B cell (primary cell): ENCODE results near the gene CFLAR.

Experiments
- EZH2 ChIP-seq: IDR thresholded peaks from 2 replicates; pipeline ENCODE4 v1.6.1; 2012; ENCODE audit warnings: borderline replicate concordance, low read depth, mild to moderate bottlenecking, moderate library complexity, low read length; ENCODE audit not compliant: insufficient read depth, poor library complexity, severe bottlenecking
- TF ChIP-seq, protein P1 (sequence below): fragments of 200-600 bp; IDR thresholded peaks from one replicate; pipeline ENCODE4 v1.8.0; 2022; ENCODE audit warnings: antibody characterized with exemption, mild to moderate bottlenecking

DNA sequence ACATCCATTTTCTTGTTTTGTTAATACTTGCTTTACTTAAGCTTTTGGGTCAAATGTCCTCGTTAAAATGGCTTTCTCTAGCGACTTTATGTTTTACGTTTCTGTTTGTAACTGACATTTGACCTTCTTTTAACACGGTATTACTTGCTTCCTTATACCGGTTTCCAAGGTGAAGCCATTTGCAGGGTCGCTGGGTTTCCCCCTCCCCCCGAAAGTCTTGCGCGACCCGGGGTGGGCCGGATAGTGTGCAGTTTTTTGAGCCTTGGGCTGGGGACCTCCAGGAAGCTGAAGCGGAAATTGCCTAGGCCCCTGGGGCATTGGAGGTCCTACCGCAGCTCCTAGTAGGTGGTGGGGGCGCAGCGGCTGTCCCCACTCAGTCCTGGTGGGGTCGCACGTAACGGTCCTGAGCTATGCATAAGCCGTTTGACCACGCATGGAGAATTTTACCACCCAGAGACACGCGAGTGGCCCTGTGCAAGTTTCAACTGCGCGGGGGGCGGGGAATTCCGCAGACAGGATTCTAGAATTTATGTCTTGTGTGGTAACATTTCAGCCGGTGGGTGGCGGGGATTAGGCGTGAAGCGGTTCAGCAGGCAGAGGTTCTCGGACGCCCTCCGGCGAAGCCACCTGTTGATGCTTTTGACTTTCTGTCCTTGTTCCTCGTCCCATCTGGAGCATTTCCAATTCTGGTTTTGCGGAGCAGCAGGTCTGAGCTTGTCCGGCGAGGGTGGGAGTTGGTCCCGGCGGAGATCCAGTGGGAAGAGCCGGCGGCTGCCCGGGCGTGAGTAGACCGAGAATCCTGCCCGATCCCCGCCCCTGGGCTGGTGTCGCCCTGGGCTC is 2.4 kb downstream of the CFLAR start:
- TF ChIP-seq, protein P1, sequence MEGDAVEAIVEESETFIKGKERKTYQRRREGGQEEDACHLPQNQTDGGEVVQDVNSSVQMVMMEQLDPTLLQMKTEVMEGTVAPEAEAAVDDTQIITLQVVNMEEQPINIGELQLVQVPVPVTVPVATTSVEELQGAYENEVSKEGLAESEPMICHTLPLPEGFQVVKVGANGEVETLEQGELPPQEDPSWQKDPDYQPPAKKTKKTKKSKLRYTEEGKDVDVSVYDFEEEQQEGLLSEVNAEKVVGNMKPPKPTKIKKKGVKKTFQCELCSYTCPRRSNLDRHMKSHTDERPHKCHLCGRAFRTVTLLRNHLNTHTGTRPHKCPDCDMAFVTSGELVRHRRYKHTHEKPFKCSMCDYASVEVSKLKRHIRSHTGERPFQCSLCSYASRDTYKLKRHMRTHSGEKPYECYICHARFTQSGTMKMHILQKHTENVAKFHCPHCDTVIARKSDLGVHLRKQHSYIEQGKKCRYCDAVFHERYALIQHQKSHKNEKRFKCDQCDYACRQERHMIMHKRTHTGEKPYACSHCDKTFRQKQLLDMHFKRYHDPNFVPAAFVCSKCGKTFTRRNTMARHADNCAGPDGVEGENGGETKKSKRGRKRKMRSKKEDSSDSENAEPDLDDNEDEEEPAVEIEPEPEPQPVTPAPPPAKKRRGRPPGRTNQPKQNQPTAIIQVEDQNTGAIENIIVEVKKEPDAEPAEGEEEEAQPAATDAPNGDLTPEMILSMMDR, result peak; percentile 55
- no peak for TF ChIP-seq EZH2
